Heart right ventricle (tissue), 16 donors: ENCODE data around the gene KCTD15. TPM values are rescaled to one million over a fixed set of nuclear protein-coding genes. Genes with fewer than 3 reads are reported as not detected.

ENCODE experiments used
- ATAC-seq, 8 donors: fragments of 200-7000 bp; cut with Tn5 transposase; one replicate each; pipeline ENCODE4 v1.9.1; 2020; ENCODE audit warnings: mild to moderate bottlenecking in 8 of 8, moderate library complexity in 8 of 8, moderate number of reproducible peaks in 1 of 8
- DNase-seq, 2 donors: peaks; one replicate each; pipeline ENCODE4 v3.0.0-alpha.2; 2020
- H3K27ac ChIP-seq, 10 donors: fragments of 200-600 bp; sonication (generic) in 2 of 10; one replicate each; pipeline versions ENCODE4 v1.5.0 to v1.8.0; 2020 to 2022; ENCODE audit warnings: mild to moderate bottlenecking in 3 of 10
- H3K27me3 ChIP-seq, 7 donors: fragments of 200-600 bp; one replicate each; pipeline ENCODE4 v1.8.0; 2021 to 2022; ENCODE audit warnings: mild to moderate bottlenecking in 2 of 7
- H3K36me3 ChIP-seq, 9 donors: fragments of 200-600 bp; sonication (generic) in 1 of 9; one replicate each; pipeline versions ENCODE4 v1.5.0 to v1.8.0; 2020 to 2022; ENCODE audit warnings: mild to moderate bottlenecking in 2 of 9
- H3K4me1 ChIP-seq, 9 donors: fragments of 200-600 bp; sonication (generic) in 1 of 9; one replicate each; pipeline versions ENCODE4 v1.5.0 to v1.8.0; 2020 to 2022; ENCODE audit warnings: mild to moderate bottlenecking in 4 of 9
- H3K4me3 ChIP-seq, 10 donors: fragments of 200-600 bp; sonication (generic) in 2 of 10; one replicate each; pipeline versions ENCODE4 v1.5.0 to v1.8.0; 2020 to 2022; ENCODE audit warnings: mild to moderate bottlenecking in 7 of 10, moderate library complexity in 2 of 10
- H3K9me3 ChIP-seq, 11 donors: fragments of 200-600 bp in 10 of 11; sonication (generic) in 2 of 11; one replicate each; pipeline versions ENCODE4 v1.5.0 to v1.8.0; 2013 to 2022; ENCODE audit warnings: mild to moderate bottlenecking in 2 of 11, control low read depth in 1 of 11, moderate library complexity in 1 of 11
- CTCF ChIP-seq, 9 donors: fragments of 200-600 bp; sonication (generic) in 2 of 9; IDR thresholded peaks; one replicate each; pipeline versions ENCODE4 v1.5.0 to v1.8.0; 2021 to 2022; ENCODE audit warnings: antibody characterized with exemption in 9 of 9, mild to moderate bottlenecking in 5 of 9, moderate library complexity in 1 of 9
- WGBS, 2 donors: extraction: QIAGEN DNeasy Blood & Tissue Kit; methylation state at CpG; one replicate each; pipeline ENCODE4 v1.1.7; 2013; ENCODE audit warnings: inconsistent platforms in 1 of 2; 5-methylcytosine and 5-hydroxymethylcytosine counted together
- intact Hi-C, 10 donors: fragments of 100-400 bp; cut with DNase I; formaldehyde crosslinking; loops; one replicate each; pipeline versions ENCODE4 v1.11.1 to v1.14.2; 2022
- polyA plus RNA-seq, 2 donors: library from polyadenylated mRNA; stranded (reverse); fragments of 200-250 nt; gene quantifications; one replicate each; pipeline ENCODE4 v1.2.3, GENCODE V29; 2013
- total RNA-seq, 10 donors: library from RNA; stranded (reverse); fragmentation: NEBNext Ultra II Directional in 3 of 10; extraction: Animal tissue kit (Norgen Biotek cat#: 25700) in 3 of 10; gene quantifications; one replicate each; pipeline versions ENCODE4 v1.2.1 to v1.2.4, GENCODE V29; 2021 to 2023
- donor health status: Arrhythmogenic right ventricular cardiomyopathy.
- donor health status: ischemic (EF 13 %, LVEDD 7.1; RV severe dilation, severe dysfunction).
- donor health status: healthy with polysubstance abuse.
- donor health status: DM: no; HTN: yes; CAD: no.
- donor health status: DM: no; HTN: no; CAD: no.
- donor health status: ischemic (EF 25% LVEDD 6.9; RV normal size, moderate dysfunction).
- donor health status: ischemic (EF 25% LVEDD 5.7; RV mildly dilated, moderate dysfunction).
- donor health status: healthy.
- donor health status: DM: yes; HTN: yes; CAD: no.
- donor health status: Ischemic cardiomyopathy.
- donor health status: ischemic (EF 35%, LVEDD 5.7; RV mildly dilated, moderate dysfunction).
- donor health status: nonischemic (EF 11% LVEDD 7.7; RV severe dilation, severe dysfunction).
- donor health status: DM: yes; HTN: yes; CAD: no.
- donor health status: PGD.
- donor health status: ischemic (EF 29% LVEDD 5.4; RV normal size, mild dysfunction).
- donor health status: nonischemic (EF 23%, LVEDD 6.1; RV moderate dilation, normal function).

Gene KCTD15
- total and polyA plus RNA-seq, 12 donors: 3.5 to 22.5 (median 7.5) TPM

GRCh38 chr19:33841685-33842084 lies 45.0 kb downstream of the KCTD15 start:
- Histone ChIP-seq H3K9me3 (no peaks in the 10 kb centered on the region), H3K27ac (no peak overlapping the region), H3K27me3 (peaks cover 0 to 19% (median 6%) of the 10 kb centered on the region in 7 donors), H3K4me3 (no peak overlapping the region), H3K36me3 (no peaks in the 10 kb centered on the region), H3K4me1 (no peaks in the 10 kb centered on the region)
- no peak for DNase-seq
- WGBS, 2 donors: 76 to 86% methylated on average over 5 of the region's 5 CpGs
- no peak for ATAC-seq
- TF ChIP-seq CTCF (IDR thresholded peaks at IDR 0.05): no peak
- intact Hi-C loops: no loop called here

GRCh38 chr19:33844478-33844877 lies 47.8 kb downstream of the KCTD15 start:
- TF ChIP-seq CTCF (IDR thresholded peaks at IDR 0.05): no peak
- Histone ChIP-seq H3K4me1 (no peaks in the 10 kb centered on the region), H3K36me3 (no peaks in the 10 kb centered on the region), H3K27me3 (peaks cover 0 to 19% (median 6%) of the 10 kb centered on the region in 7 donors), H3K27ac (no peak overlapping the region), H3K9me3 (no peaks in the 10 kb centered on the region), H3K4me3 (no peak overlapping the region)
- no peak for DNase-seq
- 86 to 87% methylated on average over 3 of the region's 3 CpGs for WGBS, 2 donors
- ATAC-seq: no peak
- intact Hi-C loops: no loop called here

- TF ChIP-seq CTCF (IDR thresholded peaks at IDR 0.05): no peak
- Histone ChIP-seq H3K27ac (no peak overlapping the region), H3K4me3 (no peak overlapping the region), H3K36me3 (no peaks in the 10 kb centered on the region), H3K4me1 (no peaks in the 10 kb centered on the region), H3K27me3 (peaks cover 0 to 14% (median under 1%) of the 10 kb centered on the region in 7 donors), H3K9me3 (peaks cover 0 to 7% (median 0%) of the 10 kb centered on the region in 11 donors)
- no peak for ATAC-seq
- DNase-seq: no peak
- intact Hi-C loops: no loop called here
- WGBS, 2 donors: 79 to 85% methylated on average over 2 of the region's 2 CpGs
These were observed 48.8 kb downstream of the KCTD15 start for GRCh38 chr19:33845498-33845897.

GRCh38 chr19:33849551-33850147 lies 53.0 kb downstream of the KCTD15 start:
- ATAC-seq: no peak
- H3K9me3 ChIP-seq: peaks cover 0 to 26% (median 3%) of the 10 kb centered on the region in 11 donors
- TF ChIP-seq CTCF (IDR thresholded peaks at IDR 0.05): no peak
- DNase-seq: no peak
- H3K4me1 ChIP-seq: no peaks in the 10 kb centered on the region
- H3K27me3 ChIP-seq: no peaks in the 10 kb centered on the region
- intact Hi-C loops: no loop called here
- H3K4me3 ChIP-seq: no peak overlapping the region
- 96 to 97% methylated on average over 5 of the region's 5 CpGs for WGBS, 2 donors
- H3K27ac ChIP-seq: no peak overlapping the region
- no peaks in the 10 kb centered on the region for H3K36me3 ChIP-seq
